Upper lobe of left lung (tissue), 4 donors: ENCODE measurements around the gene LAIR2.

ENCODE experiments used
- EP300 ChIP-seq, 4 donors: sonication (generic); formaldehyde crosslinking; IDR thresholded peaks; one replicate each; pipeline ENCODE4 v1.5.1; 2017; ENCODE audit warnings: antibody characterized with exemption in 4 of 4, control low read depth in 2 of 4
- POLR2A ChIP-seq, 4 donors: fragments of 450-650 bp; IDR thresholded peaks; one replicate each; pipeline ENCODE4 v1.5.1; 2016 to 2017; ENCODE audit warnings: antibody characterized with exemption in 4 of 4, mild to moderate bottlenecking in 2 of 4
- POLR2AphosphoS5 ChIP-seq, 2 donors: sonication (generic); formaldehyde crosslinking; IDR thresholded peaks; one replicate each; pipeline ENCODE4 v1.5.1; 2017; ENCODE audit warnings: antibody characterized with exemption in 2 of 2
- TF ChIP-seq, protein P1 (sequence below), 6 experiments: fragments of 450-650 bp in 4 of 6; fragments of 200-600 bp in 2 of 6; sonication (generic) in 2 of 6; IDR thresholded peaks; one replicate each; pipeline ENCODE4 v1.5.1; 2016 to 2019; ENCODE audit warnings: antibody characterized with exemption in 6 of 6

DNA sequence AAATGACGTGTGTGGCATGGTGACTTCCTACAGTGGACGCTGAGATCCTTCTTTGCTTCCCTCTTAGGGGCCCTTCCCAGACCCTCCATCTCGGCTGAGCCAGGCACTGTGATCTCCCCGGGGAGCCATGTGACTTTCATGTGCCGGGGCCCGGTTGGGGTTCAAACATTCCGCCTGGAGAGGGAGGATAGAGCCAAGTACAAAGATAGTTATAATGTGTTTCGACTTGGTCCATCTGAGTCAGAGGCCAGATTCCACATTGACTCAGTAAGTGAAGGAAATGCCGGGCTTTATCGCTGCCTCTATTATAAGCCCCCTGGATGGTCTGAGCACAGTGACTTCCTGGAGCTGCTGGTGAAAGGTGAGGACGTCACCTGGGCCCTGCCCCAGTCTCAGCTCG, 5.2 kb downstream of the LAIR2 start:
- TF ChIP-seq, protein P1, sequence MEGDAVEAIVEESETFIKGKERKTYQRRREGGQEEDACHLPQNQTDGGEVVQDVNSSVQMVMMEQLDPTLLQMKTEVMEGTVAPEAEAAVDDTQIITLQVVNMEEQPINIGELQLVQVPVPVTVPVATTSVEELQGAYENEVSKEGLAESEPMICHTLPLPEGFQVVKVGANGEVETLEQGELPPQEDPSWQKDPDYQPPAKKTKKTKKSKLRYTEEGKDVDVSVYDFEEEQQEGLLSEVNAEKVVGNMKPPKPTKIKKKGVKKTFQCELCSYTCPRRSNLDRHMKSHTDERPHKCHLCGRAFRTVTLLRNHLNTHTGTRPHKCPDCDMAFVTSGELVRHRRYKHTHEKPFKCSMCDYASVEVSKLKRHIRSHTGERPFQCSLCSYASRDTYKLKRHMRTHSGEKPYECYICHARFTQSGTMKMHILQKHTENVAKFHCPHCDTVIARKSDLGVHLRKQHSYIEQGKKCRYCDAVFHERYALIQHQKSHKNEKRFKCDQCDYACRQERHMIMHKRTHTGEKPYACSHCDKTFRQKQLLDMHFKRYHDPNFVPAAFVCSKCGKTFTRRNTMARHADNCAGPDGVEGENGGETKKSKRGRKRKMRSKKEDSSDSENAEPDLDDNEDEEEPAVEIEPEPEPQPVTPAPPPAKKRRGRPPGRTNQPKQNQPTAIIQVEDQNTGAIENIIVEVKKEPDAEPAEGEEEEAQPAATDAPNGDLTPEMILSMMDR (IDR thresholded peaks at IDR 0.05), result no peak
- TF ChIP-seq POLR2A (IDR thresholded peaks at IDR 0.05), result no peak
- TF ChIP-seq EP300 (IDR thresholded peaks at IDR 0.05), result no peak
- TF ChIP-seq POLR2AphosphoS5 (IDR thresholded peaks at IDR 0.05), result no peak
